K562 (cell line): ENCODE data around the gene PFKL. TPM values are rescaled to one million over a fixed set of nuclear protein-coding genes. Genes with fewer than 3 reads are reported as not detected.
A peak's percentile ranks its signal among the peaks of the same experiment; 100 is the strongest.

Source experiments
- CBX8 ChIP-seq: fragments of 200-600 bp; sonication (generic); IDR thresholded peaks from 2 replicates; pipeline ENCODE4 v1.6.1; 2012; ENCODE audit warnings: borderline replicate concordance, mixed run types, low read depth, mild to moderate bottlenecking, moderate library complexity, mixed read lengths, low read length, control low read depth, inconsistent platforms; ENCODE audit not compliant: poor library complexity, severe bottlenecking; ENCODE audit errors: extremely low read depth
- FOS ChIP-seq: IDR thresholded peaks from 3 replicates; pipeline ENCODE4 v1.6.1; 2011; ENCODE audit not compliant: insufficient read length; ENCODE audit errors: extremely low read depth
- FOXJ3 ChIP-seq: sonication (generic); formaldehyde crosslinking; IDR thresholded peaks from 2 replicates; pipeline ENCODE4 v1.4.0; 2020; ENCODE audit warnings: mild to moderate bottlenecking, missing genetic modification reagents
- GABPA ChIP-seq: fragments of 200-800 bp; sonication (Bioruptor generic); conservative IDR thresholded peaks from 2 replicates; pipeline ENCODE4 v1.6.1; 2016; ENCODE audit warnings: low read depth, missing genetic modification characterization, missing compliant biosample characterization
- HEY1 ChIP-seq: fragments of 250-450 bp; sonication (Bioruptor Pico); IDR thresholded peaks from 2 replicates; pipeline ENCODE4 v1.5.0; 2020; ENCODE audit warnings: mild to moderate bottlenecking, moderate library complexity, borderline replicate concordance
- ID3 ChIP-seq, 2 experiments: fragments of 250-450 bp in 1 of 2; fragments of 450-650 bp in 1 of 2; sonication (Bioruptor Pico) in 1 of 2; IDR thresholded peaks; 2 replicates each; pipeline versions ENCODE4 v1.6.1 to v1.8.0; 2016 to 2021; ENCODE audit warnings: mild to moderate bottlenecking in 2 of 2, moderate library complexity in 2 of 2, missing compliant biosample characterization in 1 of 2, missing genetic modification characterization in 1 of 2
- NCOR1 ChIP-seq: fragments of 450-650 bp; IDR thresholded peaks from 2 replicates; pipeline ENCODE4 v1.6.1; 2016; ENCODE audit warnings: mild to moderate bottlenecking, moderate library complexity
- NELFE ChIP-seq: IDR thresholded peaks from 2 replicates; pipeline ENCODE4 v1.6.1; 2011; ENCODE audit warnings: mild to moderate bottlenecking; ENCODE audit not compliant: insufficient read depth, insufficient read length
- NUFIP1 ChIP-seq: fragments of 450-650 bp; IDR thresholded peaks from 2 replicates; pipeline ENCODE4 v1.6.1; 2018; ENCODE audit not compliant: partially characterized antibody
- RB1 ChIP-seq: fragments of 450-650 bp; IDR thresholded peaks from 2 replicates; pipeline ENCODE4 v1.6.1; 2017; ENCODE audit warnings: low read depth, mild to moderate bottlenecking
- RBM39 ChIP-seq: fragments of 200-400 bp; formaldehyde crosslinking; optimal IDR thresholded peaks from 2 replicates; pipeline ENCODE3; 2018; ENCODE audit warnings: low read depth, low read length
- RHOXF2B ChIP-seq: fragments of 250-450 bp; sonication (Bioruptor Pico); conservative IDR thresholded peaks from 2 replicates; pipeline ENCODE4 v1.5.1; 2021
- TARDBP ChIP-seq: fragments of 450-650 bp; IDR thresholded peaks from 2 replicates; pipeline ENCODE4 v1.6.1; 2016
- UBTF ChIP-seq, 2 experiments: IDR thresholded peaks; 2 replicates each; pipeline ENCODE4 v1.6.1; 2012; ENCODE audit warnings: improper control_type of control experiment in 2 of 2, low read depth in 2 of 2, low read length in 2 of 2, borderline replicate concordance in 1 of 2
- ZBTB17 ChIP-seq: fragments of 450-650 bp; formaldehyde crosslinking; IDR thresholded peaks from 2 replicates; pipeline ENCODE4 v1.4.0; 2020; ENCODE audit warnings: mild to moderate bottlenecking
- ZBTB9 ChIP-seq: fragments of 450-650 bp; formaldehyde crosslinking; IDR thresholded peaks from 2 replicates; pipeline ENCODE4 v1.4.0; 2020; ENCODE audit warnings: mild to moderate bottlenecking, moderate library complexity
- ZNF609 ChIP-seq: sonication (generic); formaldehyde crosslinking; IDR thresholded peaks from 2 replicates; pipeline ENCODE4 v1.8.1; 2023; ENCODE audit warnings: missing genetic modification reagents, mild to moderate bottlenecking, borderline replicate concordance
- polyA plus RNA-seq, 8 experiments: library from polyadenylated mRNA; depleted of rRNA in 4 of 8; stranded (reverse) in 5 of 8; unstranded in 3 of 8; fragments of >200 nt; fragmentation: Nextera tagmentation in 2 of 8; fragmentation: Illumina TruSeq in 1 of 8; extraction: Ambion mirVana in 2 of 8; extraction: Trizol in 1 of 8; gene quantifications; 2 replicates each; pipeline versions ENCODE4 v1.2.1 to v1.2.3, GENCODE V29; 2011 to 2014; ENCODE audit warnings: inconsistent platforms in 1 of 8, missing spikeins in 1 of 8
- total RNA-seq, 7 experiments: library from RNA; depleted of rRNA in 6 of 7; stranded (reverse); fragments of >200 nt in 6 of 7; fragmentation: Illumina TruSeq in 2 of 7; extraction: Trizol in 2 of 7; gene quantifications; 2 replicates each; pipeline versions ENCODE4 v1.2.1 to v1.2.3, GENCODE V29; 2011 to 2021; ENCODE audit warnings: low replicate concordance in 1 of 7

The PFKL gene
- total and polyA plus RNA-seq, 9 of the 15 experiments (the other 6 are each of a cell fraction or from before 2014, with no cell fraction given) = 1.1 to 124 (median 45.6) TPM

DNA sequence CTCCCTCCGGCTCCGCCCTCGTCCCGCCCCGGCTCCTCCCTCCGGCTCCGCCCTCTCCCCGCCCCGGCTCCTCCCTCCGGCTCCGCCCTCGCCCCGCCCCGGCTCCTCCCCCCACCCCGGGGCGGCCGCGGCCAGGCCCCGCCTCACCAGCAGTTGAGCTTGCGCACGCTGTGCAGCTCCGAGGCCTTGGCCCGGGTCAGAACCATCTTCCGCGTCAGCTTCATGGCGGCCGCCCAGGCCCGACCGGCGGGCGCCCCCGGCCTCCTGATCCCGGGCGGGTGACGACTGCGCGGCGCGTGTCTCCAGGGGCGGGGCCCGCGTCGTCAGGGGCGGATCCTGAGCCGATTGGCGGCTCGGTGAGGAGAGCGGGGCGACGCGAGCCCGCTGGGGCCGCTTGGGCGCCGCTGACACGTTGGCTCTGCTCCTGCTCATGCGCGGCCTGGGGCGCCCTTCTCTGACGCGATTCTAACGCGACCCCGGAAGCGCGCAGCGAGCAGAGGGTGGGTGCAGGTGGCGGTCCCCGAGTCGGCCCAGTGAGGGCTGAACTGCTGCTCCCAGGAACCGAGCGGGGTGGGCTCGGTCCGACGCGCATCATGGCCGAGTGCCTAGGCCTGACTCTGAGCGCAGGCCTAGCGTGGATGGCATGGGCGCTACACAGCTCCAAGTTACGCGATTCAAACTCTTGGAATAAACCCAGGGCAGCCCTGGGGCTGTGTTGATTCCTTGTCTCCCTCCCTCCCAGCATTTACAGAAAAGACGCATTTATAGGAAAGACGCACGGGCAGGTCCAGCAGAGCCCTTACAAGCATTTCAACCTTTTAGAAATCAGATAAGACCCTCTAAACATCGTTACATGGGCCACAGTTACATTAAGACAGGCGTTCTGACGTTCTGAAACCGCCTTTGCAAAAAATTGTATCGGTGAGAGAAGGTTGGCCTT lies 39.4 kb downstream of the PFKL start, which contains the start of gene CFAP410 (continued):
- TF ChIP-seq ZNF609 (CRISPR knock-in tag) (no peak), NCOR1 (no peak), HEY1 (no peak), RBM39 (no peak), NELFE (no peak), ZBTB9 (CRISPR knock-in tag) (peak; percentile 82; the same call in 1 of the 2 replicates), NUFIP1 (no peak), GABPA (peak; percentile 71), RB1 (peak; percentile 94), UBTF (IDR thresholded peaks at IDR 0.05; ENCODE audit: borderline replicate concordance in 1 of 2, low read depth in 2 of 2, low read length in 2 of 2) (peak in 1 of 2 experiments; percentile 71; a peak in 2 of 4 replicates), TARDBP (peak; percentile 56; the same call in 1 of the 2 replicates), FOS (peak; percentile 12), ID3 (CRISPR knock-in tag; IDR thresholded peaks at IDR 0.05) (no peak), ID3 (tag; IDR thresholded peaks at IDR 0.05) (peak; percentile 67), FOXJ3 (no peak), ZBTB17 (CRISPR knock-in tag) (peak; percentile 49; the same call in 1 of the 2 replicates), CBX8 (no peak), RHOXF2B (CRISPR knock-in tag) (no peak)
